Glomerular visceral epithelial cell (primary cell): Measurements from ENCODE around the gene KLF8.

Experiments used
- DNase-seq: peaks from one replicate; pipeline ENCODE4 v3.0.0-alpha.2; 2016; ENCODE audit errors: extremely low spot score

KLF8 gene

GRCh38 chrX:56309881-56310280 lies 77.7 kb downstream of the KLF8 start:
- DNase-seq, result no peak

- DNase-seq, result no peak
These were observed 78.4 kb downstream of the KLF8 start for GRCh38 chrX:56310581-56310980.

GRCh38 chrX:56313308-56313707 lies 81.2 kb downstream of the KLF8 start:
- DNase-seq, result no peak

GRCh38 chrX:56314334-56314733 lies 82.2 kb downstream of the KLF8 start:
- DNase-seq, result no peak

- no peak for DNase-seq
These were observed 85.9 kb downstream of the KLF8 start for GRCh38 chrX:56318076-56318475.

GRCh38 chrX:56319165-56319564 lies 87.0 kb downstream of the KLF8 start:
- no peak for DNase-seq
